NCI-H2227 (cell line): ENCODE results near the gene TADA1.
"Not testable (repeated sequence)": the region's sequence is repeated elsewhere in the genome, so short reads cannot be mapped to it uniquely, and the experiment has no call there.

Source experiments
- DNase-seq: peaks from one replicate; lab custom pipeline; 2025; ENCODE audit not compliant: unreplicated experiment; lab: John Stamatoyannopoulos, UW

Gene TADA1

GRCh38 chr1:166844791-166845190 lies 31.3 kb downstream of the TADA1 start:
- DNase-seq: no peak

GRCh38 chr1:166843769-166844596 lies 32.1 kb downstream of the TADA1 start:
- DNase-seq: no peak

GRCh38 chr1:166843322-166843721 lies 32.7 kb downstream of the TADA1 start:
- DNase-seq: no peak

DNA sequence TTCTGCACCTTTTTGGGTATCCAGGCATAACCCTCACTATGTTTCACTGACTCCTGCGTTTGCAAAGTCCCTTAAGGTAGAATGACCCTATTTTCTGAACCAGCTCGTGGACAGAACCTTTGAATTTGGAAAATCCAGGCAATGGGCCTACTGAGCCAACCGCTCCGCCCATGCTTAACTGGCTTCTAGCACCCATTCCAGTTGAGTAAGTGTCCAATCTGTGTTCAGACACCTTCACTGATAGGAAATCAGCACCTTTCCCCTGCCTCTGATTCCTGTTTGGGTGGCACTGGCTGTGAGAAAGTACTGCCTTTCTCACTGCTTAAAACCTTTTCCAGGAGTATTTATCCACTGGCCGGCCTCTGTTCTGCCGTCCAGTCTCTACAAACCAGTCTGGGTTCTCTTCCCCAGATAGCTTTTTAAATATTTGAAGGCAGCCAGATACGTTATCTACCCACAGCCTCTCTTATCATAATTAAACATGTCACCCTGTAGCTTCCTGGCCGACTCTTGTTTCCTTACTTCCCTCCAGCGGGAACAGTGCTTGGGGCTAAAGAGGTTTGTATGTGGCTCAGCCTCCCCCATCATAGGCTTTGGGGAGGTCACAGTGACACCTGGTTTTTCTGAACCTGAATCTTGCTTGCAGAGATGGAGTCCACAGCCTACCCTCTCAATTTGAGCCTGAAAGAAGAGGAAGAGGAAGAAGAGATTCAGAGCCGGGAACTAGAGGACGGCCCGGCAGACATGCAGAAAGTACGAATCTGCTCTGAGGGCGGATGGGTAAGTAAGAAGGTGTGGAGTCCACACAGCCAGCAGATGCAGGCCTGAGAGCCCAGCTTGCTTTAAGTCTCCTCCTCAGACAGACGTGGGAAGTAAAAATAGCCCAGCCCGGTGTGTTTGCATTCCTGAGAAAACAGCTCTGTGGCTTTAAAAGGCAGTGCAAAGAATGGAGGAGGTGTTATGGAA lies 35.5 kb downstream of the TADA1 start:
- DNase-seq: no peak

DNA sequence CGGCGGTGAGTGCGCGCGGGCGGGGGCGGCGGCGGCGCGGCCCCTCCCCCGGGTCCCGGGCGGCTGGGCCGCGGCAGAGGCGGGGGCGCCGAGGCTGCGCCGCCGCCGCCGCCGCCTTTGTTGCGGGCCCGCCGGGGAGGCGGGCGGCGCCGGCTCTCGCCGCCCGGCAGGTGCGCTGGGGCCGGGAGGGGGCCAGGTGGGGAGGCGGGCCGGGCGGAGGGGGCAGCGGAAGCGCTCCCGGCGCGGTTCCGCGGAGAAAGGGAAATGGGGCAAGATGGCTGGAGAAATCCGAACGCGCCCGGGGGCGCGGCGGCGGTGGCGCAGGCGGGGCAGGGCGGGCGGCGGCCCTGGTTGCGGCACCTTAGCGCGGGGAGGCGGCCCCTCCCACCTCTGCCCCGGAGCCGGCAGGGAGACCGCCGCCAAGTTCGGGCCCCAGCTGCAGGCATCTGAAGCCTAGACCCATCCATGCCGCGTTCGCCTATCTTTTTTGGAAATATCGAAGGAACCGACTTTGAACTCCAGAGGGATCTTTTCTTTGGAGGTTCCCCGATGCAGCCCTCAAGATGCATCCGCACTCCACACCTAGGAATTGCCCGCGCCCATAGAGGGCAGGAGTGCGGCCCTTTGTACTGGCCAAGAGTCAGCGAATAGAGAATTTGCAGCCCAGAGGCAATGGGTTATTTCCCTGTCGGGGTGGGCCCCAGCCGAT lies 36.3 kb downstream of the TADA1 start:
- peak; percentile 71 for DNase-seq

- peak; percentile 94 for DNase-seq
Observed at GRCh38 chr1:166838766-166839599, 37.1 kb downstream of the TADA1 start, which contains the start of gene POGK. Gene POGK, plus strand, starts transcription at chr1:166839475. Its CDS starts 1,482 bp downstream, at chr1:166840957.

- DNase-seq: no peak
Observed at GRCh38 chr1:166836733-166837132, 39.3 kb downstream of the TADA1 start.

DNA sequence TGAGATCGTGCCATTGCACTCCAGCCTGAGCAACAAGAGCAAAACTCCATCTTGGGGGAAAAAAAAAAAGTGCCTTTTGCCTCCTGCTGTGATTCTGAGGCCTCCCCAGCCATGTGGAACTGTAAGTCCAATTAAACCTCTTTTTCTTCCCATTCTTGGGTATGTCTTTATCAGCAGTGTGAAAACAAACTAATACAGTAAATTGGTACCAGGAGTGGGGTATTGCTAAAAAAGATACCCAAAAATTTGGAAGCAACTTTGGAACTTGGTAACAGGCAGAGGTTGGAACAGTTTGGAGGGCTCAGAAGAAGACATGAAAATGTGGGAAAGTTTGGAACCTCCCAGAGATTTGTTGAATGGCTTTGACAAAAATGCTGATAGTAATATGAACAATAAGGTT lies 46.3 kb downstream of the TADA1 start:
- DNase-seq: not testable (repeated sequence)

DNA sequence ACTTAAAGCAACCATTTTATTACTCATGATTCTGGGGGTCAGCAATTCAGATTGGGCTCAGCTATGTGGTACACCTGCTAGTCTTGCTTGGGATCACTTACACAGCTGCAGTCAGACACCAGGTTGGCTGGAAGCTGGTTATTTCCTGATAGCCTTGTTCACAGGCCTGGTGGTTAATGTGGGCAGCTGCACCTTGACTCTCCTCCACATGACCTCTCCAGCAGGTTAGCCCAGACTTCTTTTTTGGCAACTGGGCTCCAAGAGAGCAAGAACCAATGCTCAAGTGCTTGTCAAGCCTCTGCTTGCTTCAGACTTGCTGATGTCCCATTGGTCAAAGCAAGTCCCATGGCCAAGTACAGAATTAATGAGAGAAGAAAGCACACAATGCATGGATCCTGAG lies 48.6 kb downstream of the TADA1 start:
- no peak for DNase-seq

- DNase-seq: no peak
Observed at GRCh38 chr1:166822385-166822784, 53.7 kb downstream of the TADA1 start.

- no peak for DNase-seq
Observed at GRCh38 chr1:166819974-166820373, 56.1 kb downstream of the TADA1 start.

- DNase-seq: no peak
Observed at GRCh38 chr1:166814611-166815010, 61.5 kb downstream of the TADA1 start.

DNA sequence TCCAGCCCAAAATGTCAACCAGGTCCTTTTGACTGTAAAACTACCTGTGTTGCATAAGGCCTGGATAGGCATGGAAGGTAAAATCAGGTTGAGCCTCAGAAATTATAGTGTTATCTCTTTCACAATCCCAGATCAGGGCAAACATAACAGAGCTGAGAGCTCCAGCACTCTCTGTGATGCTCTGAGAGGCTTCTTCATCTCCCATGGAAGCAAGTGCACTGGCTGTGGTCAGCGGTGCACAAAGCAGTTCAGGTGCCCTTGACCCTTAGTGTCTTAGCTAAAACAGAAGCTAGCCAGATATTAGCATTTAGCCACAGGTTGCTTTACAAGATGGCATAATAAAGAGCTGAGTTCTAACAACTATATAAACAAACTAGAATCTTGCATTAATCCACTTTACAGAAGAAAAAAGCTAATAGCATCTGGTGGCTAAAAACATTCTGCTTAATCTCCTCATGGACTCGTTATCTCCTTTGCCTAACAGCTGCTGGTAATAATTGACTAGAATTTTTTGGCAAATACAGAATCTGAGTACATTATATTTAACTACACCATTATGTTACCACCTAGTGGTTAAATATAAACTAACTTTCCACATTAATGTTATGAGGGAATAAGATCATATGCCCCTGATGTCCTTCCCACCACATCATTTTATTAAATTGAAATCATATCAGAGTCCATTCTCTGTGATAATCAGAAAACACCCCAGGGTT lies 62.4 kb downstream of the TADA1 start:
- no peak for DNase-seq

DNA sequence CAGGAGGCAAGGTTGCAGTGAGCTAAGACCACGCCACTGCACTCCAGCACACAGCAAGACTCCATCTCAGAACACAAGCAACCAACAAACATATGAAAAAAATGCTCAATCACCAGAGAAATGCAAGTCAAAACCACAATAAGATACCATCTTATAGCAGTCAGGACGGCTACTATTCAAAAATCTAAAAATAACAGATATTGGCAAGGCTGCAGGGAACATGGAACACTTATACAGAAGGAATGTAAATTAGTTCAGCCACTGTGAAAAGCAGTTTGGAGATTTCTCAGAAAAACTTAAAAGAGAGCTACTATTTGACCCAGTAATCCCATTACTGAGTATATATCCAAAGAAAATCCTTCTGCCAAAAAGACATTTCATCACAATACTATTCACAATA lies 64.4 kb downstream of the TADA1 start:
- no peak for DNase-seq

GRCh38 chr1:166808952-166809351 lies 67.1 kb downstream of the TADA1 start:
- no peak for DNase-seq
